PC-3 (cell line): ENCODE measurements around the gene CAPZB. TPM values are rescaled to one million over a fixed set of nuclear protein-coding genes. Genes with fewer than 3 reads are reported as not detected.

Experiments used
- ATAC-seq: fragments of 200-7000 bp; cut with Tn5 transposase; 2 replicates; pipeline ENCODE4 v1.9.1; 2020; ENCODE audit warnings: mild to moderate bottlenecking, moderate library complexity
- BruUV-seq: library from RNA; stranded (reverse); fragments of 400-500 nt; replicated peaks from 2 replicates; lab custom pipeline; 2021; lab: Mats Ljungman, UMichigan
- CTCF ChIA-PET: fragments of 300-600 bp; sonication (Branson Sonifier 250); formaldehyde crosslinking; loops from one replicate; lab custom pipeline; 2022; ENCODE audit warnings: antibody characterized with exemption; lab: Charles Lee
- POLR2A ChIA-PET: fragments of 300-600 bp; sonication (Branson Sonifier 250); formaldehyde crosslinking; loops from one replicate; lab custom pipeline; 2022; ENCODE audit warnings: antibody characterized with exemption; ENCODE audit not compliant: unreplicated experiment; lab: Charles Lee
- DNase-seq: peaks from one replicate; pipeline ENCODE4 v3.0.0-alpha.2; 2015
- H2AFZ ChIP-seq: fragments of 300-600 bp; sonication (generic); 2 replicates; pipeline ENCODE4 v1.6.0; 2016; ENCODE audit warnings: antibody characterized with exemption, low read length
- H3F3A ChIP-seq: fragments of 300-600 bp; sonication (generic); one replicate; pipeline ENCODE4 v1.6.0; 2017; ENCODE audit warnings: antibody characterized with exemption, low read length, control low read depth, mild to moderate bottlenecking; ENCODE audit not compliant: unreplicated experiment
- H3K27ac ChIP-seq: fragments of 300-600 bp; sonication (generic); 2 replicates; pipeline ENCODE4 v1.5.1; 2016; ENCODE audit warnings: mild to moderate bottlenecking, low read length
- H3K27me3 ChIP-seq: fragments of 300-600 bp; sonication (generic); 2 replicates; pipeline ENCODE4 v1.6.1; 2016; ENCODE audit warnings: low read length, mixed read lengths
- H3K36me3 ChIP-seq: fragments of 300-600 bp; sonication (generic); 2 replicates; pipeline ENCODE4 v1.6.1; 2016; ENCODE audit warnings: low read depth, mixed run types, low read length, mixed read lengths
- H3K4me1 ChIP-seq: fragments of 300-600 bp; sonication (generic); 2 replicates; pipeline ENCODE4 v1.5.1; 2016; ENCODE audit warnings: low read length; ENCODE audit not compliant: insufficient read depth
- H3K4me2 ChIP-seq: fragments of 300-600 bp; sonication (generic); 2 replicates; pipeline ENCODE4 v1.6.0; 2016; ENCODE audit warnings: low read length
- H3K4me3 ChIP-seq: fragments of 300-600 bp; sonication (generic); 2 replicates; pipeline ENCODE4 v1.5.1; 2016; ENCODE audit warnings: mild to moderate bottlenecking, low read length, mixed read lengths
- H3K79me2 ChIP-seq: fragments of 300-600 bp; sonication (generic); 2 replicates; pipeline ENCODE4 v1.6.1; 2017; ENCODE audit warnings: low read length, mixed read lengths
- H3K9ac ChIP-seq: fragments of 300-600 bp; sonication (generic); 2 replicates; pipeline ENCODE4 v1.6.0; 2016; ENCODE audit warnings: mild to moderate bottlenecking, low read length
- H3K9me2 ChIP-seq: fragments of 300-600 bp; sonication (generic); replicated peaks from 2 replicates; pipeline ENCODE4 v1.6.1; 2016; ENCODE audit warnings: mixed run types, low read length, mixed read lengths
- H3K9me3 ChIP-seq: fragments of 300-600 bp; sonication (generic); 2 replicates; pipeline ENCODE4 v1.6.1; 2016; ENCODE audit warnings: low read length, mixed read lengths
- H4K20me1 ChIP-seq: fragments of 300-600 bp; sonication (generic); 2 replicates; pipeline ENCODE4 v1.6.1; 2016; ENCODE audit warnings: low read length, mixed read lengths
- CTCF ChIP-seq: fragments of 300-600 bp; sonication (generic); conservative IDR thresholded peaks from 2 replicates; pipeline ENCODE4 v1.5.1; 2017; ENCODE audit warnings: antibody characterized with exemption, low read depth, mild to moderate bottlenecking, low read length
- EZH2 ChIP-seq: fragments of 300-600 bp; sonication (generic); IDR thresholded peaks from one replicate; pipeline ENCODE4 v1.6.1; 2017; ENCODE audit warnings: antibody characterized with exemption, mild to moderate bottlenecking, low read length; ENCODE audit not compliant: unreplicated experiment
- EZH2phosphoT487 ChIP-seq: fragments of 300-600 bp; sonication (generic); IDR thresholded peaks from 2 replicates; pipeline ENCODE4 v1.6.1; 2018; ENCODE audit warnings: mild to moderate bottlenecking, antibody characterized with exemption, low read length, borderline replicate concordance
- intact Hi-C: fragments of 100-400 bp; cut with micrococcal nuclease; formaldehyde crosslinking; loops from 2 replicates; pipeline ENCODE4 v1.9.0; 2023
- total RNA-seq: library from RNA; depleted of rRNA; stranded (reverse); fragments of >200 nt; gene quantifications from 2 replicates; pipeline ENCODE4 v1.2.3, GENCODE V29; 2014

The CAPZB gene
- total RNA-seq, 1 experiment from 2014 or later: 86.7 TPM

DNA sequence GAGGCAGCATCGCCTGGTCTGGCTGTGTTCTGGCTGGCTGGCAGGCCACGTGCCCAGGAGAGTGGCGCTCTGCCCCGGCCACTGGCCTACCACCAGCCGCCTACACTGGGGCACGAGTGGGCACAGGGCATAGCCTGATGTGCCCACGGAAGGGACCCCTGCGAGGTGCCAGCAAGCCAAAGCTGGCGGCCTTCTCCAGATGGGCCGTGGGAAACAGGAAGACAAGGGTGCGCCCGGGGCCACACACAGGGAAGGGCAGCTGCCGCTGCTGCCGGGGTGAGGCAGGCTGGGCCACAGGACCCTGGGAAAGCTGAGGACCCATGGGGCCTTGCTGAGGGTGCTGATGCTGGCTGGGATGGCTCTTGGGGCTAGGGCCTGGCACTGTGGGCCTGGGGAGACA lies 132.5 kb downstream of the CAPZB start:
- Histone ChIP-seq H3K9me2 (no peaks in the 10 kb centered on the region), H3K4me2 (no peak overlapping the region), H3K9ac (no peak overlapping the region), H3K4me1 (no peaks in the 10 kb centered on the region), H2AFZ (no peak overlapping the region), H3K27ac (no peak overlapping the region), H3K9me3 (no peaks in the 10 kb centered on the region), H3K36me3 (peaks cover 26% of the 10 kb centered on the region; the same call in 1 of the 2 replicates), H3K79me2 (no peaks in the 10 kb centered on the region), H4K20me1 (no peaks in the 10 kb centered on the region), H3F3A (no peaks in the 10 kb centered on the region), H3K4me3 (no peak overlapping the region), H3K27me3 (no peaks in the 10 kb centered on the region)
- ChIA-PET POLR2A (no interaction called here), CTCF (no interaction called here)
- intact Hi-C loops: no loop called here
- BruUV-seq: no TSS peak
- DNase-seq: no peak
- TF ChIP-seq CTCF (no peak), EZH2phosphoT487 (no peak), EZH2 (no peak)
- ATAC-seq: no peak

DNA sequence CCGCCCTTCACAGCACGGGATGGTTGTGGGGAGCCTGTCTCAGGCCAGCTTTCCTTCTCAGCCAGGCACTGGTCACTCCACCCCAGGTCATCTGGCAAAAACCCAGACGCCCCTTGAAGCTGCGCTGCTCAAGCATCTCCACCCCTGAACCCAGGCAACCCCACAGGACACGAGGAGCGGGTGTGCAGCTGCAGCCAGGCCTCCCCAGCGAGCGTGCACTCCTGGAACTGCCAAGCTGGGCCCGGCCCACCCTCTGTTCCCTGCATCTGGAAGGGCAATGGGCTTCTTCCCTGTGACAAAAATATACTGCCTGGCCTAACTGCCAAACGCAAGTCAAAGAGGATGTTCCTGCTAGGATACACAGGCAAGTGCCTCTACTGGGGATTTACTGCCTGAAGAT lies 133.5 kb downstream of the CAPZB start:
- ATAC-seq: no peak
- ChIA-PET CTCF (no interaction called here), POLR2A (no interaction called here)
- Histone ChIP-seq H3K4me1 (no peaks in the 10 kb centered on the region), H3K36me3 (peaks cover 19% of the 10 kb centered on the region; the same call in 1 of the 2 replicates), H3K27ac (no peak overlapping the region), H2AFZ (no peak overlapping the region), H4K20me1 (no peaks in the 10 kb centered on the region), H3K79me2 (no peaks in the 10 kb centered on the region), H3K9me3 (no peaks in the 10 kb centered on the region), H3K27me3 (no peaks in the 10 kb centered on the region), H3K9ac (no peak overlapping the region), H3K4me3 (no peak overlapping the region), H3K4me2 (no peak overlapping the region), H3F3A (no peaks in the 10 kb centered on the region), H3K9me2 (no peaks in the 10 kb centered on the region)
- intact Hi-C loops: no loop called here
- no peak for DNase-seq
- TF ChIP-seq CTCF (no peak), EZH2 (no peak), EZH2phosphoT487 (no peak)
- BruUV-seq: no TSS peak

- intact Hi-C loops: no loop called here
- no peaks in the 10 kb centered on the region for H4K20me1 ChIP-seq
These were observed 134.8 kb downstream of the CAPZB start for GRCh38 chr1:19350566-19350965.

More at GRCh38 chr1:19350566-19350965, 134.8 kb downstream of the CAPZB start:
- H2AFZ ChIP-seq: no peak overlapping the region
- TF ChIP-seq EZH2 (no peak), EZH2phosphoT487 (no peak), CTCF (no peak)
- H3K9me3 ChIP-seq: no peaks in the 10 kb centered on the region
- POLR2A ChIA-PET: no interaction called here
- DNase-seq: no peak
- ATAC-seq: no peak
- H3K9ac ChIP-seq: no peak overlapping the region
- CTCF ChIA-PET: no interaction called here
- H3K4me1 ChIP-seq: no peaks in the 10 kb centered on the region
- H3K9me2 ChIP-seq: no peaks in the 10 kb centered on the region
- H3K27me3 ChIP-seq: no peaks in the 10 kb centered on the region
- no peak overlapping the region for H3K4me3 ChIP-seq
- no peaks in the 10 kb centered on the region for H3K79me2 ChIP-seq
- peaks cover 10% of the 10 kb centered on the region; the same call in 1 of the 2 replicates for H3K36me3 ChIP-seq
- H3K4me2 ChIP-seq: no peak overlapping the region
- BruUV-seq: no TSS peak
- H3F3A ChIP-seq: no peaks in the 10 kb centered on the region
- H3K27ac ChIP-seq: no peak overlapping the region
